ENCODE data around the gene MGAT3. TPM values are rescaled to one million over a fixed set of nuclear protein-coding genes. Genes with fewer than 3 reads are reported as not detected.
A peak's percentile ranks its signal among the peaks of the same experiment; 100 is the strongest.

MGAT3 gene
- total and polyA plus RNA-seq, 9 of the 15 experiments (the other 6 are each of a cell fraction or from before 2014, with no cell fraction given), result 0.10 to 11.5 (median 4.6) TPM

GRCh38 chr22:39494471-39495120 lies 37.8 kb downstream of the MGAT3 start:
- H3K9ac ChIP-seq (ENCODE audit: insufficient read depth in 1 of 2, low read depth in 2 of 2, low read length in 2 of 2), result no peak overlapping the region; a peak in 1 of 4 replicates
- intact Hi-C loops (cut with micrococcal nuclease) (loop anchor here (5.0 kb wide), 1 partner anchor 38 kb away; the partner anchor contains the start of gene RPS19BP1), in situ Hi-C loops (cut with MboI) (no loop called here)
- BruUV-seq (replicated peaks), result no TSS peak
- H3K9me1 ChIP-seq (ENCODE audit: control insufficient read depth, insufficient read depth, low read length), result no peaks in the 10 kb centered on the region
- no peak overlapping the region for H3K4me2 ChIP-seq (ENCODE audit: insufficient read depth, low read length)
- H3K4me3 ChIP-seq, result no peak overlapping the region
- no peak overlapping the region for H2AFZ ChIP-seq (ENCODE audit: low read depth, low read length)
- no peak for DNase-seq (ENCODE audit: extremely low read depth in 1 of 4, low spot score in 3 of 4)
- no peaks in the 10 kb centered on the region for H4K20me1 ChIP-seq (replicated peaks; ENCODE audit: control insufficient read depth, insufficient read depth, low read length)
- H3K9me3 ChIP-seq (replicated peaks; ENCODE audit: control insufficient read depth, insufficient read depth, low read depth, low read length), result no peaks in the 10 kb centered on the region
- H3K79me2 ChIP-seq (ENCODE audit: control insufficient read depth, insufficient read depth, low read length), result peaks cover 7% of the 10 kb centered on the region; the same call in 2 of the 3 replicates
- TF ChIP-seq ZBTB26 (CRISPR knock-in tag; IDR thresholded peaks at IDR 0.05) (no peak), FOSL1 (tag; conservative IDR thresholded peaks at IDR 0.05) (peak; percentile 41; the same call in 1 of the 2 replicates)
- WGBS (ENCODE audit: insufficient coverage, low coverage, missing lambda C conversion rate), result 72% methylated on average over 9 of the region's 10 CpGs
- no peak for FAIRE-seq
- no peaks in the 10 kb centered on the region for H3K36me3 ChIP-seq (ENCODE audit: control insufficient read depth, insufficient read depth, low read length)
- no peaks in the 10 kb centered on the region for H3K27me3 ChIP-seq (ENCODE audit: control insufficient read depth in 2 of 2, insufficient read depth in 2 of 2, low read length in 2 of 2)
- ATAC-seq, result no peak
- ChIA-PET POLR2A (interaction anchor here (0.6 to 1.0 kb wide), 4 partner anchors 28 to 1248 kb away, joined by 3 to 4 read pairs (median 3); no protein-coding TSS in a partner anchor), CTCF (ENCODE audit: low intra/inter-chr PET ratio) (interaction anchor here (0.6 to 2.8 kb wide), 4 partner anchors 20 to 56 kb away, joined by 3 to 18 read pairs (median 6); no protein-coding TSS in a partner anchor)
- no peak overlapping the region for H3K27ac ChIP-seq (ENCODE audit: extremely low read depth, low read depth, low read length)
- peaks cover 20 to 21% of the 10 kb centered on the region in 2 experiments for H3K4me1 ChIP-seq (replicated peaks in 1 of 2; ENCODE audit: control insufficient read depth in 2 of 2, insufficient read depth in 2 of 2, low read length in 2 of 2)
